Right forelimb (tissue), 1 donor: ENCODE data around the gene HMGXB4.

Experiments used
- DNase-seq: peaks from one replicate; pipeline ENCODE4 v3.0.0-alpha.2; 2018

Gene HMGXB4

GRCh38 chr22:35327690-35328471, 70.6 kb downstream of the HMGXB4 start:
- DNase-seq = no peak

GRCh38 chr22:35328472-35328885, 71.2 kb downstream of the HMGXB4 start:
- no peak for DNase-seq

DNA sequence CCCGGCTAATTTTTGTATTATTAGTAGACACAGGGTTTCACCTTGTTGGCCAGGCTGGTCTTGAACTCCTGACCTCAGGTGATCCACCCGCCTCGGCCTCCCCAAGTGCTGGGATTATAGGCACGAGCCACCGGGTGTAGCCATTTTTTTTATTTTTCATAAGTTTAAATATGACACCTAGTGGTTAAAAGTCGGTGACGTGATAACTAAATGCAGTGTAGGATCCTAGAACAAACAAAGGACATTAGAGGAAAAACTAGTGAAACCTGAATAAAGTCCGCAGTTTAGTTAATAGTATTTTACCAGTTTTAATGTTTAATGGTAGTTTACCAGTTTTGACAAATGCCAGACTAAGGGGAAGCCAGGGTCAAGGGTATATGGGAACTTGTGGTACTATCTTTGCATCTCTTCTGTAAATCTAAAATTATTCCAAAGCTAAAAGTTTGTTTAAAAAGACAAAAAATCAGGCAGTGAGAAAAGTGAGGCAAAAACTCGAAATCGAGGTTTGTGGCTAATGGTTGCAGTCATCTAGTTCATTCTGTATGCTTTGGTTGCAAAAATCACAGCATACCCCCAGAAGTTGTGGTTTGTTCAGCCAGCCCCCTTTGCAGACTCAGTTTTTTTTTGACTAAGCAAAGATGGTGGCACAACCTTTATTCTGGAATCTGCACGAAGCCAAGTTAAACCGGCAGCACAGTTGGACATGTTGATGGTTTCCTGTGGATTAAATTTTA, 72.0 kb downstream of the HMGXB4 start:
- DNase-seq = no peak

GRCh38 chr22:35330258-35330861, 73.1 kb downstream of the HMGXB4 start:
- no peak for DNase-seq

- DNase-seq = no peak
Observed at GRCh38 chr22:35332278-35332677, 75.0 kb downstream of the HMGXB4 start.

- no peak for DNase-seq
Observed at GRCh38 chr22:35333220-35333619, 75.9 kb downstream of the HMGXB4 start.

DNA sequence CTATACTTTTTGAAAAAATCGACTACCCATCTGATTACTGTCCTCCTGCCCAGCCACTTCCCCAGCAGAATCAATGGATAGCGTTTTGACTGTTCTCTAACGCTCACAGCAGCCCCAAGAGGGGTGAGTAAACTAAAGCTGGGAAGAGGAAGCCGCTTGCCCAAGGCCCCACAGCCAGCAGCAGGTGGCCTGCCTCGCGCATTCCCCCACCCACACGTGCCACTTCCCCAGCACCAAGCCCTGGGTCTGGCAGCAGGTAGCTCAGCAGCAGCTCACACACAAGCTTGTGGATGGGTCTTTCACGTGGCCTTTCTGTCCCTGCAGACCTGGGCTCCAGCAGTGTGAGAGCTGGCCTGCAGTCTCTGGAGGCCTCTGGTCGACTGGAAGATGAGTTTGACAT, 76.7 kb downstream of the HMGXB4 start:
- no peak for DNase-seq

DNA sequence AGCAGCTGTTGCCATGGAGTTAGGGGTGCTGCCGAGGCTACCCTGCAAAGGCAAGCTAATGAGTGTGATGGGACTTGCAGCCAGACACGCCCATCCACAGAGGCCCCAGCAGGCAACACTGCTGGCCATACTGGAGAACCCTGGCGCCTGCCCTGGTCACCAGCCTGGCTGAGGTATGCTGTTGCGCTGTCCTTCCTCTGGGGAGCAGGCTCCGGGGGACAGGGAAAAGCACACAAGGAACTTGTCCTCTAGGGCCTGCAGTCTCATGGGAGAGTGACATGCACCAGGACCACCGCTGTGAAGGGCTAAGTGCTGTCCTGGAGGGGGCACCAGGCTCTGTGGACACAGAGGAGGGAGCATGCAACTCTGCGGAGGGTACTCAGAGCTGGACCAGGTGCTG, 78.2 kb downstream of the HMGXB4 start:
- no peak for DNase-seq

GRCh38 chr22:35335936-35336781, 78.9 kb downstream of the HMGXB4 start:
- DNase-seq = no peak

DNA sequence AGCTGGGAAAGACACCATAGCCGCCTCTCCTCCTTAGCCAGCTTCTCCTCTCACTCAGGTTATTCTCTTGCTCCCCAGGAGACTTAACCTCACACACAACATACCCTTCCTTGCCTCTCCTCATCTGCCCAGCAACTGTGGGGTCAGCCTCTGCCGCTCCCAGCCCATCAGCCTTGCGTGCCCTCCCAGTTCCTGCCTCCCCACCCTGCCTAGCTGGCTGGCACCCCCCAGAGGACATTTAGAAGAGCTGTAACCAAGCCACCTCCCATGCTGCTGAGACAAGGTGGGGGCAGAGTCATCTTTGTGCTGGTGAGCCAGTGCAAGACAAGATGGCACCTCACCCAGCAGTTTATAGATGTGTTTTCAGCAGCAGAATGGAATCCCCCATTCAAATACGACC, 80.6 kb downstream of the HMGXB4 start:
- DNase-seq = no peak

DNA sequence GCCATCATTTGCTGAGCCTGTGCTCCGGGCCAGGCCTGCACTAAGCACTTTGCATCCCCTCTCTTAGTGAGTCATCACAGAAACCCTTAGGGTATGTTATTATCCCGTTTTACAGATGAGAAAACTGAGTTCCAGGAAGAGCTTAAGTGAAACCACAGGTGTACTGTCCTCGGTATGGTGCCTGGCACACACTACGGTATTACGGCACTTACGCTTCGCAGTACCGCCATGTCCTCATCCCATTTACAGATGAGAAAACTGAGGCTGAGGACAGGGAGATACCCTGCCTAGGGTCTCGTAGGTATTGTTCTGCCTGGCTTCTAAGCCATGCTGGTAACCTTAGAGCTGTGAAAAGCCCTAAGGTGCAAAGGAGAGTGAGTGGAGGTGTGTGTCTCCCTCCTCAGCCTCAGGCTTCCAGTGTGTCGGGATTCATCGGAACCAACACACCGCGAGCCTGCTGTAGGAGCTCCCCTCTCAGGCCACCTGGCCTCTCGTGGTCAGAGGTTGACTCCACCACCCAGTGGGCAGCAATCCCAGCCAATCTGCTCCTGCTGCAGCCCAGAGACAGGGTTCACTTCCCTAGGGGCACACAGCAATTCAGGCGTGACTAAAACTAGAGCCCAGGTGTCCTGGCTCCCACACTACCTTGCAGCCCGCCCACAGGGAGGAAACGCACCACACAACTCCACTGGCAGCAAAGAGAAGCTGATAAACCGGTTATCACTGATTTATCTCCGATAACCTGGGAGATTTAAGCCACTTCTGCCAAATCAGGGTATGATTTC, 84.0 kb downstream of the HMGXB4 start:
- no peak for DNase-seq

DNA sequence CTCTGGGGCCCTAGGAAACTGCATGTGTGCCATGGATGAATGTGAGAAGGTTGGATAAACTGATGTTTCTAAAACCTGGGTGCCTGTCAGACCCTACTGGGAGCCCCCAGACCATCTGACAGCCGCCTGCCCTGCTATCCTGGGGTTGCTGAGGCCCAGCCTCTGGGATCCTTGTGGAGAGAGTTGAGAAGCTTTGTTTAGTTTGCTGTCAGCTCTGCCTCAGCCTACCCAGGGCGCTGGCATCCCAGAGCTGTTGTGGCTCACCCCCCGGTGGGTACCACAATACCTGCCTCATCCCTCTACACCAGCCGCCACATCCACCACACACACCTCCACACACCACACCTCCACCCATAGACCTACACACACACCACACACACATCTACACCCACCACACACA, 85.1 kb downstream of the HMGXB4 start:
- no peak for DNase-seq

- no peak for DNase-seq
Observed at GRCh38 chr22:35343664-35344550, 86.6 kb downstream of the HMGXB4 start.

DNA sequence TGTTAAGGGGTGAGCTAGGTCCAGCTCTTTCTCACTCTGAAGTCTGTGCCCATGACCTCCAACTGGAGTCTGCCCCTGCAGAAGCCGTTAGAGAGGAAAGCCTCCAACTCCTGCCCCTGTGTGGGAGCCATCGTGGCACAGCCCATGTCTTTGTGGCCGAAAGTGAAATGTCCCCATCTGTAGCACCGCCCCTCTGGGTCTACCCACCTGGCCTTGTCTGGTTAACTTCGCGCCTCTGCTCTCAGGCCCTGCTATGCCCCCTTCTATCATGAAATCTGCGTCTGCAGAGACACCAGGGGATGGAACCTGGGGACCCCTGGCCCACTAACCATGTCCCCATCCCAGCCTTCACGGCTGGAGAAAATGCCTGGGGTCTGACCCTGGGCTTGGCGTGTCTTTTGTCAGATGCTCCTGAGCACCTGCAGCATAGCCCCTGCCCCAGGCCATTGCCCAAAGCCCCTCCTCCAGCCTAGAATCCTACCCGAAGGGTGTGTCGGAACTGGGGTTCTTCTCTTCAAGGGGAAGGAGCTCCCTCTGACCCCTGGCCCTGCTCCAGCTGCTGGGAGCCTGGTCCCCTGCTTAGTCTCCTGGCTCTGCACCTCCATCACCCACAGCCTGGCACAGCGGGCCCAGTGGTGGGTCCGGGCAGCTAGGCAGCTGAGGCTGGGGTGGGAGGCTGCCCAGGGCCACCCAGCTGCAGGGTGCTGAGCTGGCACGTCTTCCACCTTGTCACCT, 87.8 kb downstream of the HMGXB4 start:
- no peak for DNase-seq
